SK-MEL-5 (cell line): Measurements from ENCODE around the gene IMMP2L. TPM values are rescaled to one million over a fixed set of nuclear protein-coding genes. Genes with fewer than 3 reads are reported as not detected.

ENCODE experiments used
- DNase-seq: peaks from one replicate; pipeline ENCODE4 v3.0.0-alpha.2; 2016; ENCODE audit warnings: low read depth, low spot score
- in situ Hi-C: cut with HindIII; loops from 2 replicates; pipeline ENCODE4 v1.10.0; 2016; ENCODE audit warnings: low sequenced_read_pairs, high pct_unique_total_duplicates, low pct_unique_long_range_greater_than_20kb
- total RNA-seq: library from RNA; depleted of rRNA; stranded (reverse); fragments of >200 nt; shearing (Covaris generic); gene quantifications from 2 replicates; pipeline ENCODE4 v1.2.3, GENCODE V29; 2014

IMMP2L gene
- total RNA-seq, 1 experiment from 2014 or later: 58.2 TPM

- no peak for DNase-seq
- in situ Hi-C loops: no loop called here
Observed at GRCh38 chr7:110767550-110768110, 794.7 kb downstream of the IMMP2L start.

DNA sequence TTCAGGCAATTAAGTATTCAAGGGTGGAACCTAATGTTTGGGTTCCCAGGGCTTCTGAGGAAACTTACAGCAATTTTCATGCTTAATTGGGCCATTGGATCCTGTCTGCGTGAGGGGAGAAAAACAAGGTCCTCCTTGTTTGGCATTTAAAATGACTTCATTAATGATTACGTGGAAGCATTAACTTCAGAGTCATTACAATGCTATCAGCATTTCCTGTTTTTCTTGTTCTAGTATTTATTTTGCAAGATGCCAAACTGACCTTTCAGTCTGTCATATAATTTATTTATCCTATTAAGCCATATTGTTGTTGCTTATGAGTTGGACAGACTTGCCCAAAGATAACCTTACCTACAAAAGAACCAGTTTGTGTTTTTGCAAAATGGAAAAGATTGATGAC lies 795.4 kb downstream of the IMMP2L start:
- in situ Hi-C loops: no loop called here
- peak; percentile 33 for DNase-seq

GRCh38 chr7:110764852-110765251 lies 797.4 kb downstream of the IMMP2L start:
- DNase-seq: no peak
- in situ Hi-C loops: no loop called here

DNA sequence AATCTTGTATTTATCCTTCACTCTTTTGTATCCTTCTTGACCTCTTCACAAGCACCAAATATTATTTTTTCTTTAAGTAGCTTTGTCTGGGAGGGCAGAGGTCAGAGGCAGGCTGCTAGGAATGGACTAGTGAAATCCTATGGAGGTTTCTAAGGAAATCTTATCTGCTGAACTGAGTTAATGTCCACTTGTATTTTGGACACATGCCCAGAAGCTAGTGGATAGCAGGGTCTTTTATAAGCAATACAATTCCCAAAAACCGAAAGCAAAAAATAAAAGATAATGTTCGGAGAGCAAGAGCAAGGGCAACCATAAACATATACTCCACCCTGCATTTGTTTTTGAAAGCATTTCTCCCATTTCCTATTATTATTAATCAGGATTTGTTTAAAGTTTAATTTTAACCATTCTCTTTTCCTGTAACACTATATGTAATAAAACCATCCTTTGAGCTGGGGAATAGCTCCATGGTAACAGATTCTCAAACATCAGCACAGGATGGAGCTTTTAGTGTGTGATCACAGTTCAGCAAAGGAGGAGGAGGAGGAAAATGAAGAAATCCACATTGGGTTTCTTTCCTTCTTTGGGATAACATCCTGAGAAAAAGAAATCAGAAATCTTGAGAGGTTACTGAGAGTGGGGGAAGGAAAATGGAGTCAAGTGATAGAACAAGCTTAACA lies 799.6 kb downstream of the IMMP2L start:
- no peak for DNase-seq
- in situ Hi-C loops: no loop called here

DNA sequence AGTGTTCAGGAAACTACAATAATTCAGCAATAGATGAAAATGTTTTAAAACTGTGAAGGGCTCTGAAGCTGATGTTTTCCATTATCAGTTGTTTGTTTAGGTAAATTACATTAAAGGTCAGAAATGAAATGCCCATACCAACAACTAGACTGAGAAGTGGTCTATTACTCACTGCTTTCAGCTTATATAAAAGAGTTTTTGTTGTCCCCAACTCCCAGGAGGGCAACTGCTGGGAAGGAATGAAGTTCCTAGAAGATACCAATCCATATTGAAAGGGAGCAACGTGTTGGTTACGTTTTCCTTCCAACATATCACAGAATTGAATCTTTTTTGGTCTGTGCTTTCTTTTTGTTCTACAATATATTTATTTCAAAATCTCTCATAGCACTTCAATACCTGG lies 802.0 kb downstream of the IMMP2L start:
- DNase-seq: peak; percentile 83
- in situ Hi-C loops: no loop called here

- no peak for DNase-seq
- in situ Hi-C loops: no loop called here
Observed at GRCh38 chr7:110759069-110759468, 803.2 kb downstream of the IMMP2L start.

DNA sequence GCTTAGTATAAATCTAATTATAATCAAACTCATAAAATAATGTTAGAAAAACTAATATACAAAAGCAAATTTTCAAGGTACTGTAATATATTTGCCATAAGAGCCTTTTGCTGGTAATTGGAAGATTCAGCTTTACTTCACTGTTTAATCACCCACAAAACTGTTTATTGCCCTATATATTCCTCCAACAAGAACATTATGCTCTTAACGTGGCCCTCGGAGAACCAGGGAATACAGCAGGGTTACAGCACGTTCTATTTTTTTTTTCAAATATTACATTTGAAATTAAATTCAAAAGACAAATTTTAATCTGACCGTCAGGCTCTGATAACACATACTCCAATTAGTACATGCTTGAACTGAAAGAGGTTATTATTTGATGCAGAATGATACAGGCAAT lies 807.6 kb downstream of the IMMP2L start:
- in situ Hi-C loops: no loop called here
- no peak for DNase-seq

- in situ Hi-C loops: no loop called here
- DNase-seq: no peak
Observed at GRCh38 chr7:110750931-110751605, 811.2 kb downstream of the IMMP2L start.

- no peak for DNase-seq
- in situ Hi-C loops: no loop called here
Observed at GRCh38 chr7:110733221-110733620, 829.1 kb downstream of the IMMP2L start.

DNA sequence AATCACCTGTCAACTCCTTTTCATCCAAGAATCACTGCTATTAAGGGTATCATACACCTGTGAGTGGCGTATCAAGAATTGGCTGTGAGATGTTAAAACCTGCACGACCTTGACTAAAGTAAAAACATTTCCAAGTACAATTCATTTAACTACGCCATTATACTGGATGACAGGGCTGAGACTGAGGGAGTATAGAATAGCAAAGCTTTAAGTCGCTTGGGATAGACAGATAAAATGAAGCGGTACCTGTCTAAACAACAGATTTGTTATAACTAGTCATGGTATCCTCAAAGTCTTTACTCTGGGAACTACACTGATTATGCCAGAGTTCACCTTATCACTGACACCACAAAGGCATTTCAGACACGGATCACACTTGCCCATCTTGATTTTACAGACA lies 837.5 kb downstream of the IMMP2L start:
- in situ Hi-C loops: no loop called here
- DNase-seq: no peak

- no peak for DNase-seq
- in situ Hi-C loops: no loop called here
Observed at GRCh38 chr7:110721395-110721794, 840.9 kb downstream of the IMMP2L start.

DNA sequence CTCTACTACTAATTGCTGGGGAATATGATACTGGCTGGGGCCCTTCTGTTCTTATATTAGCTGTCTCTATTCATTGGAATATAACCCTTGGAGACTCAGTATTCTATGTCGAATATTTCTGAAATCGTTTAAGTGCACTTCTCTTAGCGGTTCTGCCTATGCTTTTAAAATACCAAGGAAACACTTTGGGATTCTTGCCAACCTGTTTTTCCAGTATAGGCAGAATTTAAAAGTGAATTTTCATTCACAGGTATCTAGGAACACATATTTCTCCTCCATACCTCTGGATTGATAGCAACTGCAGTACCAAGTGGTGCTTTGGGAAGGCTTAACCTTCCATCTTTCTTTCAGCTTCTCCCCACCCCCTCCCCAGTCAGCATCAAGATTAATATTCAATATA lies 841.7 kb downstream of the IMMP2L start:
- in situ Hi-C loops: no loop called here
- DNase-seq: no peak

DNA sequence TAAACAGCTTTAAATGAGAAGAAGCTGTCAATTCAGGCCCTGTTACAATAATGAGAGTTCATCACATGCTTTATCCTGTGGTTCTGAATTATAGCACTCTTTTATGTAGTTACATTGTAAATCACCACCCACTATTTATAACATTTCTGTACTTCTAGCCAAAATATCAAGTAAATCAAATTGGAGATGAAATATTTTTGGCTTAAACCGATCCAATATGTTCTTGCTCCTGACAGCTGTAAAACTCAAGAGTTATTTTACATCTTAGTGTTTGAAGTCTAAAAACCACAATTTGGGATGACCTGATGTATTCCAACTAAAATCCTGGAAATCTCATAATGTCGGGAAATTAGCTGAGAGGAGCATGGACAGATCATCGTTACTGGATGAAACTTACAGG lies 842.6 kb downstream of the IMMP2L start:
- in situ Hi-C loops: no loop called here

GRCh38 chr7:110718503-110719205 lies 843.6 kb downstream of the IMMP2L start:
- in situ Hi-C loops: no loop called here
- DNase-seq: no peak

More for the DNA sequence above, 842.6 kb downstream of the IMMP2L start:
- peak; percentile 17 for DNase-seq

- DNase-seq: no peak
- in situ Hi-C loops: no loop called here
Observed at GRCh38 chr7:110704225-110704624, 858.1 kb downstream of the IMMP2L start.

DNA sequence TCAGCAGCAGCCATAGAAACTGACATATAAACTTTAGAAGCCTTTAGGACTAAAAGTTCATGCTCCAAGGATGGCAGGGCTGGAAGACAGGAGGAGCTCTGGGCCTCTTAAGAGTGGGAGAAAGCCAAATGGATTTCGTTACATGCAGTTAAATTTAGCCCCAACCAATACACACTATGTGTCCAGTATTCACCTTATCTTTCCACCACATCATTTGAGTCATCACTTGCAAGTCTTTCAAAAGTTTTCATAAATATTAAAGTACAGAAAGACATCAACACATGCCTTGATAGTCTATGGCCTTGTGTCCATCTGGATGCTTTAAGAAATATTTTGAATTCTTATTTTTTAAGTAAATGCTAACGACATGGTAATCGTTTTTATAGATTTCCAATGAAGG lies 863.7 kb downstream of the IMMP2L start:
- no peak for DNase-seq
- in situ Hi-C loops: no loop called here

DNA sequence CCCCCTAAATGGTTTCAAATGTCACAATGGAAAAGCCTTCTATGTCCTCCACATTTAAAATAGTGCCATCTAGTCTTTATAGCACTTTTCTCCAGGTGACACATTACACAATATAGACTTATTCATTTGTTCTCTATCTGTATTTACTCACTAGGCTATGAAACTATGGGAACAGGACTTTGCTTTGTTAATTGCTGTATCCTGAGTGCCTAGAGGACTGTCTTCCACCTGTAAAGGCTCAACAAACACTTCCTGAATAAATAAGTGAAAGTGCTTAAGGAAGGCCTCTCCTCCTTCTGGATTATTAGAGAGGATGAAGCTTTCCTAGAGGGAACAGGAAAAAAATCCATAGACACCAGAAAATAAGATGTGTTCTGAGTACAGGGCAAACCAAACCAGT lies 868.9 kb downstream of the IMMP2L start:
- no peak for DNase-seq
- in situ Hi-C loops: no loop called here

- in situ Hi-C loops: no loop called here
- no peak for DNase-seq
Observed at GRCh38 chr7:110688908-110689307, 873.4 kb downstream of the IMMP2L start.
